K562 (cell line): ENCODE data around the gene FRMD5.

Experiments used
- BRD9 ChIP-seq: fragments of 450-650 bp; IDR thresholded peaks from 2 replicates; pipeline ENCODE4 v1.6.1; 2018; ENCODE audit warnings: low read depth; ENCODE audit not compliant: partially characterized antibody
- ETV1 ChIP-seq: fragments of 450-650 bp; conservative IDR thresholded peaks from 2 replicates; pipeline ENCODE4 v1.6.1; 2016; ENCODE audit warnings: missing genetic modification characterization, control low read depth, low read depth, missing compliant biosample characterization
- HMG20B ChIP-seq: fragments of 250-450 bp; sonication (Bioruptor Pico); IDR thresholded peaks from 2 replicates; pipeline ENCODE4 v1.5.0; 2021; ENCODE audit warnings: mild to moderate bottlenecking
- MECOM ChIP-seq: fragments of 250-450 bp; sonication (Bioruptor Pico); IDR thresholded peaks from 2 replicates; pipeline ENCODE4 v1.8.0; 2022; ENCODE audit warnings: inconsistent platforms
- POLR2AphosphoS5 ChIP-seq: IDR thresholded peaks from 2 replicates; pipeline ENCODE4 v1.6.1; 2011; ENCODE audit warnings: mild to moderate bottlenecking, low read depth, low read length, moderate library complexity; ENCODE audit not compliant: control insufficient read depth, insufficient read depth
- RAD21 ChIP-seq, 2 experiments: fragments of 250-450 bp in 1 of 2; fragments of 450-650 bp in 1 of 2; sonication (Bioruptor Pico) in 1 of 2; formaldehyde crosslinking in 1 of 2; IDR thresholded peaks in 1 of 2; conservative IDR thresholded peaks in 1 of 2; 2 replicates each; pipeline versions ENCODE4 v1.4.0 to v1.8.0; 2020 to 2022; ENCODE audit warnings: mild to moderate bottlenecking in 2 of 2, moderate library complexity in 1 of 2
- RBBP5 ChIP-seq: fragments of 200-600 bp; sonication (generic); IDR thresholded peaks from 2 replicates; pipeline ENCODE4 v1.6.1; 2012; ENCODE audit warnings: borderline replicate concordance, mild to moderate bottlenecking, low read length, control low read depth, inconsistent platforms; ENCODE audit not compliant: insufficient read depth, poor library complexity, severe bottlenecking
- ZEB2 ChIP-seq: fragments of 450-650 bp; IDR thresholded peaks from 2 replicates; pipeline ENCODE4 v1.6.1; 2016
- ZNF121 ChIP-seq: sonication (generic); formaldehyde crosslinking; conservative IDR thresholded peaks from 2 replicates; pipeline ENCODE4 v1.8.0; 2022; ENCODE audit warnings: missing genetic modification reagents
- ZNF175 ChIP-seq: fragments of 200-800 bp; sonication (Bioruptor generic); IDR thresholded peaks from 2 replicates; pipeline ENCODE4 v1.6.1; 2016; ENCODE audit warnings: low read depth, mild to moderate bottlenecking, missing genetic modification characterization, missing compliant biosample characterization

GRCh38 chr15:44064706-44065105 is 130.4 kb downstream of the FRMD5 start:
- TF ChIP-seq MECOM (CRISPR knock-in tag) = no peak
- TF ChIP-seq RAD21 (CRISPR knock-in tag; conservative IDR thresholded peaks at IDR 0.05 in 1 of 2, IDR thresholded peaks at IDR 0.05 in 1 of 2) = no peak
- TF ChIP-seq BRD9 = no peak
- no peak for TF ChIP-seq RBBP5
- TF ChIP-seq ZEB2 = no peak
- no peak for TF ChIP-seq POLR2AphosphoS5
- no peak for TF ChIP-seq ZNF121
- TF ChIP-seq HMG20B (CRISPR knock-in tag) = no peak
- no peak for TF ChIP-seq ZNF175
- no peak for TF ChIP-seq ETV1 (tag)
